Measurements from ENCODE around the gene PLCB1. TPM values are rescaled to one million over a fixed set of nuclear protein-coding genes. Genes with fewer than 3 reads are reported as not detected.

PLCB1 gene
- total and polyA plus RNA-seq, 7 donors = 1.5 to 10.7 (median 4.2) TPM

GRCh38 chr20:8624616-8625015 lies 492.6 kb downstream of the PLCB1 start:
- Histone ChIP-seq H3K27ac (no peak overlapping the region), H3K4me3 (no peak overlapping the region), H3K27me3 (ENCODE audit: insufficient read depth in 3 of 3, low read length in 2 of 3) (no peaks in the 10 kb centered on the region), H3K9me3 (no peaks in the 10 kb centered on the region), H3K4me1 (no peaks in the 10 kb centered on the region), H3K36me3 (ENCODE audit: insufficient read depth in 1 of 2, low read depth in 1 of 2) (no peaks in the 10 kb centered on the region)
- DNase-seq (no peak), ATAC-seq (no peak)
- intact Hi-C loops (cut with DNase I) = no loop called here
- TF ChIP-seq, protein P1, sequence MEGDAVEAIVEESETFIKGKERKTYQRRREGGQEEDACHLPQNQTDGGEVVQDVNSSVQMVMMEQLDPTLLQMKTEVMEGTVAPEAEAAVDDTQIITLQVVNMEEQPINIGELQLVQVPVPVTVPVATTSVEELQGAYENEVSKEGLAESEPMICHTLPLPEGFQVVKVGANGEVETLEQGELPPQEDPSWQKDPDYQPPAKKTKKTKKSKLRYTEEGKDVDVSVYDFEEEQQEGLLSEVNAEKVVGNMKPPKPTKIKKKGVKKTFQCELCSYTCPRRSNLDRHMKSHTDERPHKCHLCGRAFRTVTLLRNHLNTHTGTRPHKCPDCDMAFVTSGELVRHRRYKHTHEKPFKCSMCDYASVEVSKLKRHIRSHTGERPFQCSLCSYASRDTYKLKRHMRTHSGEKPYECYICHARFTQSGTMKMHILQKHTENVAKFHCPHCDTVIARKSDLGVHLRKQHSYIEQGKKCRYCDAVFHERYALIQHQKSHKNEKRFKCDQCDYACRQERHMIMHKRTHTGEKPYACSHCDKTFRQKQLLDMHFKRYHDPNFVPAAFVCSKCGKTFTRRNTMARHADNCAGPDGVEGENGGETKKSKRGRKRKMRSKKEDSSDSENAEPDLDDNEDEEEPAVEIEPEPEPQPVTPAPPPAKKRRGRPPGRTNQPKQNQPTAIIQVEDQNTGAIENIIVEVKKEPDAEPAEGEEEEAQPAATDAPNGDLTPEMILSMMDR (IDR thresholded peaks at IDR 0.05) = no peak

- no peaks in the 10 kb centered on the region for H3K27me3 ChIP-seq (ENCODE audit: insufficient read depth in 3 of 3, low read length in 2 of 3)
Measured at GRCh38 chr20:8627340-8628004, 495.4 kb downstream of the PLCB1 start.

GRCh38 chr20:8631271-8631670 lies 499.2 kb downstream of the PLCB1 start:
- 93 to 97% (median 96%) methylated on average over 1 of the region's 1 CpG for WGBS, 3 donors
- Histone ChIP-seq H3K4me3 (no peak overlapping the region), H3K27ac (no peak overlapping the region), H3K36me3 (ENCODE audit: insufficient read depth in 1 of 2, low read depth in 1 of 2) (no peaks in the 10 kb centered on the region), H3K27me3 (ENCODE audit: insufficient read depth in 3 of 3, low read length in 2 of 3) (no peaks in the 10 kb centered on the region), H3K4me1 (no peaks in the 10 kb centered on the region), H3K9me3 (no peaks in the 10 kb centered on the region)
- ATAC-seq = no peak
- no peak for DNase-seq
- TF ChIP-seq, protein P1 (IDR thresholded peaks at IDR 0.05) = no peak
- intact Hi-C loops (cut with DNase I) = no loop called here

More at GRCh38 chr20:8627340-8628004, 495.4 kb downstream of the PLCB1 start:
- Histone ChIP-seq H3K4me1 (no peaks in the 10 kb centered on the region), H3K27ac (peak overlapping the region; percentile 3), H3K9me3 (no peaks in the 10 kb centered on the region), H3K4me3 (peak overlapping the region; percentile 39), H3K36me3 (ENCODE audit: insufficient read depth in 1 of 2, low read depth in 1 of 2) (no peaks in the 10 kb centered on the region)
- WGBS, 3 donors = 47 to 59% (median 47%) methylated on average over 5 of the region's 5 CpGs
- TF ChIP-seq, protein P1 (IDR thresholded peaks at IDR 0.05) = no peak
- DNase-seq (no peak), ATAC-seq (no peak)
- intact Hi-C loops (cut with DNase I) = no loop called here

DNA sequence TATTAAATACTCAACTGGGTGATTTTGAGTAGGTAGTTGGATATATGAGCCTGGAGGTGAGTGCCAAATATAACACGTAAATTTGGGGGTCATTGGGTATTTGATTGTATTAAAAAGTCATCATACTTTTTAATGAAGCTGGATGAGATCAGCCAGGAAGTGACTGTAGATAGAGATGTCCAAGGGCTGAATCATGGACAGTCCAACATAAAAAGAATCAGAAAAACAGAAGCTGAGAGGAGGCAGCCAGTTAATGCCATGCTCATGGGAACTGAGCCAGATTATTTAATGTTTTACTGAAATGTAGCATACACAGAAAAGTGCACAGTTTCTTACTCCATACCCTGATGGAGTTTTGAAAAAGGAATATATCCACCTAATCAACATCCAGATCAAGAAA lies 501.3 kb downstream of the PLCB1 start:
- Histone ChIP-seq H3K36me3 (ENCODE audit: insufficient read depth in 1 of 2, low read depth in 1 of 2) (no peaks in the 10 kb centered on the region), H3K4me1 (no peaks in the 10 kb centered on the region), H3K4me3 (no peak overlapping the region), H3K27me3 (ENCODE audit: insufficient read depth in 3 of 3, low read length in 2 of 3) (no peaks in the 10 kb centered on the region), H3K9me3 (no peaks in the 10 kb centered on the region), H3K27ac (no peak overlapping the region)
- DNase-seq = no peak
- no peak for ATAC-seq
- intact Hi-C loops (cut with DNase I) = no loop called here
- TF ChIP-seq, protein P1 (IDR thresholded peaks at IDR 0.05) = no peak
- WGBS, 3 donors = 74 to 80% (median 77%) methylated on average over 1 of the region's 1 CpG

GRCh38 chr20:8635048-8635572 lies 503.0 kb downstream of the PLCB1 start:
- ATAC-seq (no peak), DNase-seq (no peak)
- Histone ChIP-seq H3K36me3 (ENCODE audit: insufficient read depth in 1 of 2, low read depth in 1 of 2) (no peaks in the 10 kb centered on the region), H3K27ac (no peak overlapping the region), H3K9me3 (no peaks in the 10 kb centered on the region), H3K4me1 (no peaks in the 10 kb centered on the region), H3K27me3 (ENCODE audit: insufficient read depth in 3 of 3, low read length in 2 of 3) (no peaks in the 10 kb centered on the region), H3K4me3 (no peak overlapping the region)
- intact Hi-C loops (cut with DNase I) = no loop called here
- TF ChIP-seq, protein P1 (IDR thresholded peaks at IDR 0.05) = no peak
- WGBS, 3 donors = 77 to 89% (median 88%) methylated on average over 4 of the region's 4 CpGs
